ENCODE results near the gene NT5C2. TPM values are rescaled to one million over a fixed set of nuclear protein-coding genes. Genes with fewer than 3 reads are reported as not detected.

The NT5C2 gene
- total and polyA plus RNA-seq, 7 donors, result 37.7 to 61.5 (median 49.2) TPM

DNA sequence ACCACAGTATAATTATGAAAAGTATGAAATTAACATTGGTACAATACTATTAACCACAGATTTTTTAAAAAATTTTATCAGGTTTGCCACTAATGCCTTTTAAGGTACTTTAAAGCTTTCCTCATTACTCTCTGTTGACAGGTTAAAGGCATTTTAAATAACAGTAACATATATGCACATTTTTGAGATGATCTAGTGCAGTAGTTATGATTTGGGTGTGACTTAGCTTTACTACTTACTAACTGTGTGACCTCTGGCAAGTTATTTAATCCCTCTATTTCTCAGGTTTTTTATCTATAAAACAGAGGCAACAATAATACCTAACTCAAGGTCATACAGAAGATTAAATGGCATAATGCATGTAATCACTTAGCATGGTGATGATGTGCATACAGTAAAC, 94.8 kb downstream of the NT5C2 start:
- DNase-seq, result no peak
- Histone ChIP-seq H3K27me3 (no peaks in the 10 kb centered on the region), H3K27ac (no peak overlapping the region), H3K36me3 (peaks cover 7 to 93% (median 37%) of the 10 kb centered on the region in 4 donors), H3K9me3 (no peaks in the 10 kb centered on the region), H3K4me3 (no peak overlapping the region), H3K4me1 (no peaks in the 10 kb centered on the region)
- TF ChIP-seq POLR2A (IDR thresholded peaks at IDR 0.05) (no peak), EP300 (IDR thresholded peaks at IDR 0.05) (no peak), POLR2AphosphoS5 (IDR thresholded peaks at IDR 0.05) (no peak), CTCF (IDR thresholded peaks at IDR 0.05) (no peak)
- intact Hi-C loops (cut with DNase I), result no loop called here

GRCh38 chr10:103096130-103096529, 96.9 kb downstream of the NT5C2 start:
- intact Hi-C loops (cut with DNase I), result no loop called here
- Histone ChIP-seq H3K36me3 (peaks cover 7 to 98% (median 57%) of the 10 kb centered on the region in 4 donors), H3K9me3 (no peaks in the 10 kb centered on the region), H3K4me1 (no peaks in the 10 kb centered on the region), H3K27ac (no peak overlapping the region), H3K4me3 (no peak overlapping the region), H3K27me3 (no peaks in the 10 kb centered on the region)
- DNase-seq, result no peak
- TF ChIP-seq POLR2AphosphoS5 (IDR thresholded peaks at IDR 0.05), result no peak
- no peak for TF ChIP-seq EP300 (IDR thresholded peaks at IDR 0.05)
- TF ChIP-seq POLR2A (IDR thresholded peaks at IDR 0.05), result no peak
- no peak for TF ChIP-seq CTCF (IDR thresholded peaks at IDR 0.05)
- 52 to 72% methylated on average over 3 of the region's 3 CpGs for WGBS, 2 donors

DNA sequence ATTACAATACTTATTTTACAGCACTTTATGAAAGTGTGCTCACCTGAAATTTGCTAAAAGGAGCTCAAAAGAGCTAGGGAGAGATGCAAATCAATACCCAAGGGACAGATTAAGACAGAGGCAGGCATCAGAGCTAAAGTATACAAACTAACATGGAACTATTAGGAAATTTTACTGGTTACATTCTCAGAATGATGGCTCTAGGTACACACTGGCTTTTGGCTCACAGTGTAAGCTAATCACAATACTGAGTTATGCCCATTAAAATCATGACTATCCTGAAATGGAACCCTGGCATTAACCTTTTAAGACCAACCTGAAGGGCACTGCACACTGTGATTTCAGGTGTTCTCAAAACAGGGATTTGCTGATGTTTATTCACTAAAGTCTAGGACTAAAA, 98.1 kb downstream of the NT5C2 start:
- no peak for DNase-seq
- intact Hi-C loops (cut with DNase I), result no loop called here
- Histone ChIP-seq H3K4me3 (no peak overlapping the region), H3K36me3 (peaks cover 12 to 98% (median 60%) of the 10 kb centered on the region in 4 donors), H3K27me3 (no peaks in the 10 kb centered on the region), H3K4me1 (no peaks in the 10 kb centered on the region), H3K9me3 (no peaks in the 10 kb centered on the region), H3K27ac (no peak overlapping the region)
- TF ChIP-seq CTCF (IDR thresholded peaks at IDR 0.05) (no peak), POLR2A (IDR thresholded peaks at IDR 0.05) (no peak), EP300 (IDR thresholded peaks at IDR 0.05) (no peak), POLR2AphosphoS5 (IDR thresholded peaks at IDR 0.05) (no peak)

- TF ChIP-seq POLR2AphosphoS5 (IDR thresholded peaks at IDR 0.05), result no peak
- TF ChIP-seq POLR2A (IDR thresholded peaks at IDR 0.05), result no peak
- TF ChIP-seq EP300 (IDR thresholded peaks at IDR 0.05), result no peak
- no peak for TF ChIP-seq CTCF (IDR thresholded peaks at IDR 0.05)
- peaks cover 21 to 92% (median 58%) of the 10 kb centered on the region in 4 donors for H3K36me3 ChIP-seq
- intact Hi-C loops (cut with DNase I), result no loop called here
- H3K4me1 ChIP-seq, result peaks cover 0 to 9% (median 2%) of the 10 kb centered on the region in 4 donors
- no peak overlapping the region for H3K27ac ChIP-seq
- H3K9me3 ChIP-seq, result no peaks in the 10 kb centered on the region
- H3K27me3 ChIP-seq, result no peaks in the 10 kb centered on the region
- no peak overlapping the region for H3K4me3 ChIP-seq
- WGBS, 2 donors, result 97% methylated on average over 7 of the region's 7 CpGs
- no peak for DNase-seq
Observed at GRCh38 chr10:103090911-103091310, 102.2 kb downstream of the NT5C2 start.

DNA sequence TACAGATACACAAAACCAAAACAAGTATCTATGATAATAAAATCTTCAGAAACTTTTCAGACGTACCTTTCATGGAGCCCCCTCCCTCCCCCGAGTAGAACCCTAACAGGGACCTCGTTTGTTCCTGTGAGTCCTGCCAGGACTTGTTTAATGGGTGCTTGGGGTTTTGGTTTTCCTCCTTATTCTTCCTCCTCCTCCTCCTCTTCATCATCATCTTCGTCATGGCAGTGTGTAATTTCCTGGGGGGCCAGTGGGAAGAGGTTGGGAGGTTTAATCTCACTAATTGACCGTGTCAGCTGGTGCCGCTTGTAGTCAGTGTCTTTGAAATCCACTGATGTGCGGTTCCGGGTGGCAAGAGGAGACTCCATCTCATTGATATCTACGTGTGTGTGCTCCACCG, 103.6 kb downstream of the NT5C2 start:
- TF ChIP-seq EP300 (IDR thresholded peaks at IDR 0.05), result no peak
- no peak for TF ChIP-seq POLR2A (IDR thresholded peaks at IDR 0.05)
- no peak for TF ChIP-seq CTCF (IDR thresholded peaks at IDR 0.05)
- no peak for TF ChIP-seq POLR2AphosphoS5 (IDR thresholded peaks at IDR 0.05)
- peaks cover 21 to 91% (median 58%) of the 10 kb centered on the region in 4 donors for H3K36me3 ChIP-seq
- H3K27ac ChIP-seq, result no peak overlapping the region
- no peak for DNase-seq
- H3K4me3 ChIP-seq, result no peak overlapping the region
- no peaks in the 10 kb centered on the region for H3K9me3 ChIP-seq
- 86 to 92% methylated on average over 10 of the region's 10 CpGs for WGBS, 2 donors
- intact Hi-C loops (cut with DNase I), result no loop called here
- H3K4me1 ChIP-seq, result peaks cover 0 to 9% (median 2%) of the 10 kb centered on the region in 4 donors
- H3K27me3 ChIP-seq, result no peaks in the 10 kb centered on the region

Data from sigmoid colon (tissue), 7 donors.